AG09319 (cell line): Measurements from ENCODE around the gene MRPS34.

Experiments used
- DNase-seq: peaks from one replicate; pipeline ENCODE4 v3.0.0-alpha.2; 2010; ENCODE audit warnings: low read depth; ENCODE audit errors: extremely low read depth
- TF ChIP-seq, protein P1 (sequence below): IDR thresholded peaks from 2 replicates; pipeline ENCODE4 v1.5.1; 2011; ENCODE audit warnings: low read depth, mild to moderate bottlenecking, inconsistent platforms, low read length, moderate library complexity

Gene MRPS34

GRCh38 chr16:1752853-1753252 lies 20.1 kb downstream of the MRPS34 start:
- TF ChIP-seq, protein P1, sequence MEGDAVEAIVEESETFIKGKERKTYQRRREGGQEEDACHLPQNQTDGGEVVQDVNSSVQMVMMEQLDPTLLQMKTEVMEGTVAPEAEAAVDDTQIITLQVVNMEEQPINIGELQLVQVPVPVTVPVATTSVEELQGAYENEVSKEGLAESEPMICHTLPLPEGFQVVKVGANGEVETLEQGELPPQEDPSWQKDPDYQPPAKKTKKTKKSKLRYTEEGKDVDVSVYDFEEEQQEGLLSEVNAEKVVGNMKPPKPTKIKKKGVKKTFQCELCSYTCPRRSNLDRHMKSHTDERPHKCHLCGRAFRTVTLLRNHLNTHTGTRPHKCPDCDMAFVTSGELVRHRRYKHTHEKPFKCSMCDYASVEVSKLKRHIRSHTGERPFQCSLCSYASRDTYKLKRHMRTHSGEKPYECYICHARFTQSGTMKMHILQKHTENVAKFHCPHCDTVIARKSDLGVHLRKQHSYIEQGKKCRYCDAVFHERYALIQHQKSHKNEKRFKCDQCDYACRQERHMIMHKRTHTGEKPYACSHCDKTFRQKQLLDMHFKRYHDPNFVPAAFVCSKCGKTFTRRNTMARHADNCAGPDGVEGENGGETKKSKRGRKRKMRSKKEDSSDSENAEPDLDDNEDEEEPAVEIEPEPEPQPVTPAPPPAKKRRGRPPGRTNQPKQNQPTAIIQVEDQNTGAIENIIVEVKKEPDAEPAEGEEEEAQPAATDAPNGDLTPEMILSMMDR: no peak
- no peak for DNase-seq

DNA sequence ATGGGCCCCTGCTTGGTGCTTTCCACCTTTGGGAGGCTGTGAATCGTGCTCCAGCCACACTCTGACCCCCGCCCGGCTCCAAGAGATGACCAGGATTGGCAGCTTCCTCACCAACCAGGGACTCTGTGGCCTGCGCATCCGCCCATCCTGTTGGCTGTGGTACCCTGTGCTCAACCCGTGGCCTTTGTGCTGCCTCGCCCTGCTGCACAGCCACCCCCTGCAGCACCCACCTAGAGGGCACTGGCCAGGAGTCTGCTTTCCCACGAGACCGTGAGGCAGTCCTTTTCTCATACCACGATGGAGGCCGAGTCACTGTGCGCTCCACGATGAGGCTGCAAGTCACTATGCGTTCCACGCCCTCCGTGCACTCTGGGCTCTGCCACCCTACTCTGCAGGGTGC lies 21.0 kb downstream of the MRPS34 start:
- TF ChIP-seq, protein P1: no peak
- no peak for DNase-seq

DNA sequence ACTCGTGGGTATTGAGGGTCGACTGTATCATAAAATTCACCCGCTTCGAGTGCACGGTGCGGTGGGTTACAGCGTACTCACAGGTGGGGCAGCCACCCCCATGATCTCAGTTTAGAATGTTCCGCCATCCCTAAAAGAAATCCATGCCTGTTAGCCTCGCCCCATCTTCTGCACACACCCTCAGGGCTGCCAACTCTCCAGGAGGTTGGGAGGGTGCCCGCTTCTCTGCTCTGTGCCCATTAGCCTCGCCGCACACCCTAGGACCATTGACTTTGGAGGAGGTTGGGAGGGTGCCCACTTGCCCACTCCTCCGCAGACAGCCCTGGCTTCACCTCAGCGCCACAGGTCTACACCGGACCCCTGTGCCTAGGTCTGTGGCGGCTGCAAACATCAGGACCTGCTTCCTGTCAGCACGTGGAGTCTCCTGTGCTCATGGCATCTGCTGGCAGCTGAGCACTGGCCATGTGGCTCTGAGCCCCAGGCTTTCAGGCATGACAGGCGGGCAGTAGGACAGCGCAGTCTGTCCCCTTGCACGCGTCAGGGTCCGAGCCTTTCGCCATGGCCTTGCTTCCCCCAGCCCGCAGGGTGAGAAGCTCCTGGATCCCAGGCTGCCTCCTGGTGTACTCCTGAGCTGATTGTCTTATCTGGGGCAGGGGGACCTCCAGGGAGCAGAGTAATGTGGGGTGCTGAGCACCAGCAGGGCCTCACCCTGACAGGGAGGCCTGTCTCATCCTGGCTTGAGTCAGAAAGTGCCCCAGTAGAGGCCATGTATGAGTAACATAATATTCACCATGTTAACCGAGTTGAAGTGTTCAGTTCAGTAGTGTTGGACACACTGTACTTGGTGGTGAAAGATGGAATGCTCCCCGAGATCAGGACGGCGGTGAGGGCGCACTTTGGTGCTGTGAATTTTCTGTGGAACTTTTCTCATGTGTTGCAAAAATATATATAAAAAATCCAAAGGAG lies 23.5 kb downstream of the MRPS34 start:
- DNase-seq: no peak
- TF ChIP-seq, protein P1: no peak

DNA sequence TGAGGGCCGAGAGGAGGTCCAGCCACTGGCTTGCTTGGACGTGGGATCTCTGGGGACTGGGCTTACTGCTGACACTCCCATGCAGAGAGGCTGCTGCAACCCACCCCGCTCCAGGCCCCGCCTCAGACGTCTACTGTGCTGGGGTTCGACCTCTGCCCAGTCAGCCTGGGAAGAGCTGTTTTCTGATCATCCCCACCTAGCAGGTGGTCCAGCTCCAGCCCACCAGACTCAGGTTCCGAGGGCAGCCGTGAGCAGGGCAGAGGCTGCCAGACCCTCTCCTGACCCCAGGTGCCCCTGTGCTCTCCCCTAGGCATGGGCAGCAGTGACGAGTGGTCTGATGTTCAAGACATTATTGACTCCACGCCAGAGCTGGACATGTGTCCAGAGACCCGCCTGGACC lies 25.0 kb downstream of the MRPS34 start:
- DNase-seq: no peak
- TF ChIP-seq, protein P1: no peak

DNA sequence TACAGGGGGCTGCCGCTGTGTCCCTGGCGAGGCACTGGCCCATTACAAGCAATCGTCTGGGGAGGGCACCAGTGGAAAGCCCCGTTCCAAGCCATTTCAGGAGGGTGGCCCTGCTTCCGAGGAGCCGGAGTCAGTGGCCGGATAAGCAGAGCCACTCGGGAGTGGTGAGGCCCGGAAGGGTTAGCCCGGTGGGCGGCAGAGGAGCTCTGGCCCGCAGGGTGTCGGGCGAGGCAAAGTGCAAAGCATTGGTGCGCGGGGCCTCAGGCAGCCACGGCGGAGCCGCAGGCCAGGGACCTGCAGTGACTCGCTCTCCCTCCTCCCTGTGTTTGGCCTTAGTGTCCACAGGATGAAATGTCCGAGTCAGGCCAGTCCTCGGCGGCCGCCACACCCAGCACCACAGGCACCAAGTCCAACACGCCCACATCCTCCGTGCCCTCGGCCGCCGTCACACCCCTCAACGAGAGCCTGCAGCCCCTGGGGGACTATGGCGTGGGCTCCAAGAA lies 26.2 kb downstream of the MRPS34 start:
- TF ChIP-seq, protein P1: no peak
- no peak for DNase-seq

GRCh38 chr16:1745900-1746692 lies 26.8 kb downstream of the MRPS34 start:
- no peak for DNase-seq
- TF ChIP-seq, protein P1: no peak
